HFFc6 (cell line): ENCODE data around the gene TMEM245. TPM values are rescaled to one million over a fixed set of nuclear protein-coding genes. Genes with fewer than 3 reads are reported as not detected.

Source experiments
- DNase-seq: peaks from one replicate; pipeline ENCODE4 v3.0.0-alpha.2; 2018
- H3K27ac Mint-ChIP-seq: 2 replicates; pipeline ENCODE4 v1.8.0; 2020; ENCODE audit warnings: mild to moderate bottlenecking, mixed read lengths
- H3K27me3 Mint-ChIP-seq: 2 replicates; pipeline ENCODE4 v1.8.0; 2021; ENCODE audit warnings: mild to moderate bottlenecking, moderate library complexity, mixed read lengths; ENCODE audit not compliant: insufficient read depth
- H3K36me3 Mint-ChIP-seq: 2 replicates; pipeline ENCODE4 v1.8.0; 2021; ENCODE audit warnings: low read depth, mixed read lengths
- H3K4me1 Mint-ChIP-seq: 2 replicates; pipeline ENCODE4 v1.8.0; 2020; ENCODE audit warnings: low read depth, mixed read lengths
- H3K4me3 Mint-ChIP-seq: 2 replicates; pipeline ENCODE4 v1.8.0; 2020; ENCODE audit warnings: mild to moderate bottlenecking, moderate library complexity, mixed read lengths
- H3K9me3 Mint-ChIP-seq: 2 replicates; pipeline ENCODE4 v1.8.0; 2020; ENCODE audit warnings: mild to moderate bottlenecking, mixed read lengths
- total RNA-seq, 6 experiments: library from RNA; stranded (reverse); fragmentation: NEBNext Ultra II Directional; extraction: Animal tissue kit (Norgen Biotek cat#: 25700); gene quantifications; 2 replicates in 1 of 6; 3 replicates in 5 of 6; pipeline ENCODE4 v1.2.3, GENCODE V29; 2021
- TF ChIP-seq, protein P1 (sequence below): fragments of 200-600 bp; sonication (generic); IDR thresholded peaks from 2 replicates; pipeline ENCODE4 v1.5.0; 2021; ENCODE audit warnings: antibody characterized with exemption, mild to moderate bottlenecking

TMEM245 gene
- total RNA-seq, 6 experiments from 2014 or later, result 52.1 to 61.8 (median 57.4) TPM

DNA sequence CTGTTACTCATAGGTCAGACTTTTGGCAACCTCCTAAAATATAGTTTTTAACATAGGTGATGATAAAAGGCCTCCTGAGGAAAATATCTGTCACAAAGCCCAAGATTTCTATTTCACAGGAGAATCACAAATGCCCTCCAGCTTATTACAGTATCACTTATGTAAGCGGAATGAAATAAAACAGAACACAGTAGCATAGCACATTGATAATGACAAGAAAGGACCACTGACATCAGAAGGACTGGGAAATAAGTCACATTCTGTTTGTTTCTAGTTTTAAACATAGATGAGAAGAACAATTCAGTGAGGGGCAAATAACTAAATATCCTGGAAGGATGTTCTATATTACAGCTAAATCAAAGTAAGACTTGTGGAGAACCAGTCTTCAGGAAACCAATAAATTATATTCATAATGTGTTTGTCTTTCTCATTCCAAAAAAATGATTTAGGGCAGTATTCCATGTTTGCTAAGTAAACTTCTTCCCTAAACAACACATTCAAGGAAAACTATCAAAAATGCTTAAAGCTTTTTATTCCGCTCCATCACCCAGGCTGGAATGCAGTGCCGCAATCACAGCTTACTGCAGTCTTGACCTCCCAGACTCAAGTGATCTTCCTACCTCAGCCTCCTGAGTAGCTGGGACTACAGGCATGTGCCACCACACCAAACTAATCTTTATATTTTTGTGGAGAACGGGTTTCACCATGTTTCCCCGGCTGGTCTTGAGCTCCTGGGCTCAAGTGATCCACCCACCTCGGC lies 85.6 kb downstream of the TMEM245 start:
- TF ChIP-seq, protein P1, sequence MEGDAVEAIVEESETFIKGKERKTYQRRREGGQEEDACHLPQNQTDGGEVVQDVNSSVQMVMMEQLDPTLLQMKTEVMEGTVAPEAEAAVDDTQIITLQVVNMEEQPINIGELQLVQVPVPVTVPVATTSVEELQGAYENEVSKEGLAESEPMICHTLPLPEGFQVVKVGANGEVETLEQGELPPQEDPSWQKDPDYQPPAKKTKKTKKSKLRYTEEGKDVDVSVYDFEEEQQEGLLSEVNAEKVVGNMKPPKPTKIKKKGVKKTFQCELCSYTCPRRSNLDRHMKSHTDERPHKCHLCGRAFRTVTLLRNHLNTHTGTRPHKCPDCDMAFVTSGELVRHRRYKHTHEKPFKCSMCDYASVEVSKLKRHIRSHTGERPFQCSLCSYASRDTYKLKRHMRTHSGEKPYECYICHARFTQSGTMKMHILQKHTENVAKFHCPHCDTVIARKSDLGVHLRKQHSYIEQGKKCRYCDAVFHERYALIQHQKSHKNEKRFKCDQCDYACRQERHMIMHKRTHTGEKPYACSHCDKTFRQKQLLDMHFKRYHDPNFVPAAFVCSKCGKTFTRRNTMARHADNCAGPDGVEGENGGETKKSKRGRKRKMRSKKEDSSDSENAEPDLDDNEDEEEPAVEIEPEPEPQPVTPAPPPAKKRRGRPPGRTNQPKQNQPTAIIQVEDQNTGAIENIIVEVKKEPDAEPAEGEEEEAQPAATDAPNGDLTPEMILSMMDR, result no peak
- Mint-ChIP-seq H3K4me1 (peaks cover 61% of the 10 kb centered on the region), H3K36me3 (peaks cover 41% of the 10 kb centered on the region), H3K4me3 (no peak overlapping the region), H3K27ac (0 out of 2 replicates have a peak overlapping the region, but pooled peaks have one; percentile 5), H3K9me3 (no peaks in the 10 kb centered on the region), H3K27me3 (no peaks in the 10 kb centered on the region)
- no peak for DNase-seq

DNA sequence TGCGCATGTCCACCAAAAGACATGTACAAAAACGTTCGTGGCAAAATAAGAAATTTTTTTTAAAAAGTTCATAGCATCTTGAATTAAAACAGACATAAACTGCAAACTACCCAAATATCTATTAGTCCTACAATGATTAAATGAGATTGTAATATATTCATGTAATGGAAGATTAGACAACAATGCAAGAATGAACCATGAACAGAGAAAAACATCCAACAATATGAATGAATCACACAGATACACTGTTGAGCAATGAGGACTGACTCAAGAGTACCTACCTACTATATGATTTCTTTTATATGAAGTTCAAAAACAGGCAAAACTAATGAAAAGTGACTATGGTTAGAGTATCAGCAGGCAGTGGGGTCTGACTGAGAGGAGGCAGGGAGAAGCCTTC lies 88.5 kb downstream of the TMEM245 start:
- H3K4me1 Mint-ChIP-seq, result peaks cover 36% of the 10 kb centered on the region
- TF ChIP-seq, protein P1, result no peak
- peaks cover 31% of the 10 kb centered on the region for H3K36me3 Mint-ChIP-seq
- no peak for DNase-seq
- H3K27ac Mint-ChIP-seq, result no peak overlapping the region
- H3K27me3 Mint-ChIP-seq, result no peaks in the 10 kb centered on the region
- H3K4me3 Mint-ChIP-seq, result no peak overlapping the region
- no peaks in the 10 kb centered on the region for H3K9me3 Mint-ChIP-seq

DNA sequence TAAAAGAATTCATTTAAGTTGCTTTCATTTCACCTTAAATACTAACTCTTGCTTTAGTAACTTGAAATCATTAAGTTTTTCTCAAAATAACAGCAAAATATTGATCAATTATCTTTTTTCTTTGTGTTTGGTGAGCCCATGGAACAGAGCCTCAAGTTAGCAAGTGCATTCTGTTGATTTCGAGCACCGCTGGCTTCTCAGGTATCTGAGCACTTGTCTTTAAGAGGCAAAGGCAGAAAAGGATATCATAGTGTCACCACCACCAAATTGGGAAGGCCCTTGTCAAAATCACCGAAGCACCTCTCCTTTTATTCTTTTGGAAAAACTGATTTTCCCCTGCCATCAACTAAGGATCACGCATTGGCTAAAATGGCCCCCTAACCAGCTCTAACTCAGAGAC lies 89.3 kb downstream of the TMEM245 start:
- TF ChIP-seq, protein P1, result no peak
- no peaks in the 10 kb centered on the region for H3K27me3 Mint-ChIP-seq
- peaks cover 31% of the 10 kb centered on the region for H3K36me3 Mint-ChIP-seq
- no peak for DNase-seq
- no peaks in the 10 kb centered on the region for H3K9me3 Mint-ChIP-seq
- peaks cover 36% of the 10 kb centered on the region for H3K4me1 Mint-ChIP-seq
- no peak overlapping the region for H3K27ac Mint-ChIP-seq
- no peak overlapping the region for H3K4me3 Mint-ChIP-seq

DNA sequence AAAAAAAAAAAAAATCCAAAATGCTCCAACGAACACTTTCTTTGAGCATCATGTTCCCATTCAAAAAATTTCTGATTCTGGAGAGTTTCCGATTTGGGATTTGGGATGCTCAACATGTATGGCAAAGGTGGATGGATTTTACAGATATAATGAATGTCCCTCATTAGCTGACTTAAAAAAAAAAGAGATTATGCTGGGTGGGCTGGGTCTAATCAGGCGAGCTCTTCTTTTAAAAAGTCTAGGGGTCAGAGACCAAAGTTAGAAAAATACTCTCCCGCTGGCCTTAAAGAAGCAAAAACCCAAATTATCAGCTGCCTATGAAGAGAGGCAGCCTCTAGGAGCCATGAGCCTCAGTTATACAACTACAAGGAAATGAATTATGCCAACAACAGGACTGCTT lies 91.3 kb downstream of the TMEM245 start:
- Mint-ChIP-seq H3K4me1 (peaks cover 23% of the 10 kb centered on the region), H3K9me3 (no peaks in the 10 kb centered on the region), H3K27ac (no peak overlapping the region), H3K27me3 (no peaks in the 10 kb centered on the region), H3K4me3 (no peak overlapping the region), H3K36me3 (peaks cover 35% of the 10 kb centered on the region)
- TF ChIP-seq, protein P1, result no peak
- DNase-seq, result no peak

DNA sequence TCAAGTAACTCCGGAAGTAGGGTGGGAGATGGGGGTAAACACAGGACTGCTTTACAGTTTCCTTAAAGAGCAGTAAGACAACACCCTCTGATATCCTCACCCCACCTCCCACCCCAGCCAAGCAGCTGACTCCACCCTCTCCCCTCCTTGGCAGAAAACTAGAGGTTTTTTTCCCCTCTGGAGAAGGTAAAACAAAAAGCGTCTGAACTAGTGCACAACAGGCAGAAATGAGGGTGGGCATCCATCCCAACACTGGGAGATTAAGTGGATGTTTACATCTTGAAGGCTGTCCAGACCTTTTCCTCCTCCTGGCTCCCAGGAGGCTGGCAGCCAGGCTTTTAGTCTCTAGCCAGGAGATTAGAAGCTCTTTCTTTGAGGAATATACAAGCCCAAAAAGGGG lies 92.6 kb downstream of the TMEM245 start:
- Mint-ChIP-seq H3K4me1 (peaks cover 34% of the 10 kb centered on the region), H3K36me3 (peaks cover 29% of the 10 kb centered on the region), H3K4me3 (no peak overlapping the region), H3K27ac (no peak overlapping the region), H3K9me3 (no peaks in the 10 kb centered on the region), H3K27me3 (no peaks in the 10 kb centered on the region)
- TF ChIP-seq, protein P1, result no peak
- DNase-seq, result no peak
